ENCODE measurements around the gene AURKA.

- TF ChIP-seq POLR2A (IDR thresholded peaks at IDR 0.05): no peak
- TF ChIP-seq CTCF (IDR thresholded peaks at IDR 0.05 in 4 of 5, conservative IDR thresholded peaks at IDR 0.05 in 1 of 5): no peak
Measured at GRCh38 chr20:56403465-56403864, 11.4 kb upstream of the AURKA start.

All from gastrocnemius medialis (tissue), 4 donors.